CD14-positive monocyte (primary cell): ENCODE measurements around the gene CHRNA1. TPM values are rescaled to one million over a fixed set of nuclear protein-coding genes. Genes with fewer than 3 reads are reported as not detected.
A peak's percentile ranks its signal among the peaks of the same experiment; 100 is the strongest.

Experiments
- DNase-seq, 3 donors: peaks; one replicate each; pipeline ENCODE4 v3.0.0-alpha.2; 2011 to 2022
- H2AFZ ChIP-seq: 2 replicates; pipeline ENCODE4 v1.6.0; 2012; ENCODE audit warnings: mild to moderate bottlenecking, low read depth, low read length, inconsistent platforms; ENCODE audit not compliant: insufficient read depth, poor library complexity, severe bottlenecking
- H3K27ac ChIP-seq, 2 donors: 1 replicate in 1 of 2; 2 replicates in 1 of 2; pipeline ENCODE4 v1.5.1; 2012 to 2013; ENCODE audit warnings: low read length in 2 of 2, control low read depth in 1 of 2, inconsistent platforms in 1 of 2, low read depth in 1 of 2, mild to moderate bottlenecking in 1 of 2
- H3K27me3 ChIP-seq, 2 donors: one replicate each; pipeline versions ENCODE4 v1.6.0 to v1.6.1; 2011 to 2013; ENCODE audit warnings: low read length in 2 of 2; ENCODE audit not compliant: control insufficient read depth in 2 of 2, insufficient read depth in 2 of 2
- H3K36me3 ChIP-seq, 2 donors: replicated peaks in 1 of 2; 1 replicate in 1 of 2; 2 replicates in 1 of 2; pipeline versions ENCODE4 v1.5.1 to v1.6.1; 2012 to 2013; ENCODE audit warnings: low read length in 2 of 2, control low read depth in 1 of 2, inconsistent platforms in 1 of 2, mild to moderate bottlenecking in 1 of 2; ENCODE audit not compliant: insufficient read depth in 2 of 2, control insufficient read depth in 1 of 2
- H3K4me1 ChIP-seq, 2 donors: 1 replicate in 1 of 2; 2 replicates in 1 of 2; pipeline versions ENCODE4 v1.5.1 to v1.6.1; 2012 to 2013; ENCODE audit warnings: low read length in 2 of 2, control low read depth in 1 of 2, inconsistent platforms in 1 of 2, mild to moderate bottlenecking in 1 of 2, moderate library complexity in 1 of 2; ENCODE audit not compliant: insufficient read depth in 2 of 2, control insufficient read depth in 1 of 2
- H3K4me2 ChIP-seq: replicated peaks from 2 replicates; pipeline ENCODE3; 2012; ENCODE audit warnings: low read length, moderate library complexity, mild to moderate bottlenecking; ENCODE audit not compliant: poor library complexity, severe bottlenecking; ENCODE audit errors: extremely low read depth
- H3K4me3 ChIP-seq, 3 experiments: fragments of 200-600 bp in 1 of 3; sonication (generic) in 1 of 3; replicated peaks in 1 of 3; 1 replicate in 2 of 3; 2 replicates in 1 of 3; pipeline ENCODE4 v1.5.1; 2011 to 2013; ENCODE audit warnings: low read length in 3 of 3, mild to moderate bottlenecking in 3 of 3, control low read depth in 2 of 3, low read depth in 2 of 3, inconsistent platforms in 1 of 3, moderate library complexity in 1 of 3
- H3K79me2 ChIP-seq: 2 replicates; pipeline ENCODE4 v1.6.0; 2012; ENCODE audit warnings: mild to moderate bottlenecking, control low read depth, inconsistent platforms, low read length, moderate library complexity; ENCODE audit not compliant: insufficient read depth
- H3K9ac ChIP-seq: 2 replicates; pipeline ENCODE4 v1.6.0; 2017; ENCODE audit warnings: low read length, mild to moderate bottlenecking; ENCODE audit not compliant: insufficient read depth, poor library complexity, severe bottlenecking
- H3K9me3 ChIP-seq, 2 donors: replicated peaks in 1 of 2; 1 replicate in 1 of 2; 2 replicates in 1 of 2; pipeline versions ENCODE4 v1.5.1 to v1.6.1; 2012 to 2013; ENCODE audit warnings: low read length in 2 of 2, control low read depth in 1 of 2; ENCODE audit not compliant: control insufficient read depth in 1 of 2, insufficient read depth in 1 of 2
- H4K20me1 ChIP-seq: 2 replicates; pipeline ENCODE4 v1.6.0; 2012; ENCODE audit warnings: mild to moderate bottlenecking, low read length, control low read depth, moderate library complexity; ENCODE audit not compliant: insufficient read depth
- H3K27ac Mint-ChIP-seq, 7 donors: one replicate each; pipeline ENCODE4 v1.8.0; 2020; ENCODE audit warnings: mild to moderate bottlenecking in 7 of 7, mixed read lengths in 7 of 7, moderate library complexity in 6 of 7, inconsistent platforms in 2 of 7
- H3K27me3 Mint-ChIP-seq, 3 donors: one replicate each; pipeline ENCODE4 v1.8.0; 2021 to 2022; ENCODE audit warnings: low read depth in 3 of 3, mild to moderate bottlenecking in 3 of 3, mixed read lengths in 3 of 3, moderate library complexity in 3 of 3, inconsistent platforms in 1 of 3
- H3K36me3 Mint-ChIP-seq, 2 donors: one replicate each; pipeline ENCODE4 v1.8.0; 2020; ENCODE audit warnings: mixed read lengths in 2 of 2, inconsistent platforms in 1 of 2, mild to moderate bottlenecking in 1 of 2
- H3K4me1 Mint-ChIP-seq: one replicate; pipeline ENCODE4 v1.8.0; 2020; ENCODE audit warnings: mild to moderate bottlenecking, mixed read lengths
- H3K4me3 Mint-ChIP-seq, 2 donors: one replicate each; pipeline ENCODE4 v1.8.0; 2020; ENCODE audit warnings: mild to moderate bottlenecking in 2 of 2, mixed read lengths in 2 of 2, moderate library complexity in 1 of 2
- H3K9me3 Mint-ChIP-seq, 7 donors: one replicate each; pipeline ENCODE4 v1.8.0; 2020 to 2022; ENCODE audit warnings: mixed read lengths in 7 of 7, mild to moderate bottlenecking in 6 of 7, moderate library complexity in 6 of 7, inconsistent platforms in 2 of 7
- WGBS: methylation state at CpG from one replicate; pipeline ENCODE4 v1.1.5; 2013; ENCODE audit warnings: missing lambda C conversion rate; ENCODE audit not compliant: insufficient coverage; 5-methylcytosine and 5-hydroxymethylcytosine counted together
- intact Hi-C, 2 donors: fragments of 100-400 bp; cut with micrococcal nuclease; formaldehyde crosslinking; loops; one replicate each; pipeline versions ENCODE4 v1.15.0 to v1.15.1; 2023
- polyA plus RNA-seq, 3 donors: library from polyadenylated mRNA; depleted of rRNA in 1 of 3; unstranded in 2 of 3; stranded (reverse) in 1 of 3; fragments of 300-500 nt in 2 of 3; fragments of >200 nt in 1 of 3; fragmentation: Illumina TruSeq in 2 of 3; gene quantifications; 1 replicate in 2 of 3; 2 replicates in 1 of 3; pipeline ENCODE4 v1.2.3, GENCODE V29; 2012 to 2021
- TF ChIP-seq, protein P1 (sequence below): fragments of 200-600 bp; IDR thresholded peaks from one replicate; pipeline ENCODE4 v1.8.0; 2022; ENCODE audit warnings: antibody characterized with exemption, mild to moderate bottlenecking

CHRNA1 gene
- polyA plus RNA-seq, 3 donors = not detected

DNA sequence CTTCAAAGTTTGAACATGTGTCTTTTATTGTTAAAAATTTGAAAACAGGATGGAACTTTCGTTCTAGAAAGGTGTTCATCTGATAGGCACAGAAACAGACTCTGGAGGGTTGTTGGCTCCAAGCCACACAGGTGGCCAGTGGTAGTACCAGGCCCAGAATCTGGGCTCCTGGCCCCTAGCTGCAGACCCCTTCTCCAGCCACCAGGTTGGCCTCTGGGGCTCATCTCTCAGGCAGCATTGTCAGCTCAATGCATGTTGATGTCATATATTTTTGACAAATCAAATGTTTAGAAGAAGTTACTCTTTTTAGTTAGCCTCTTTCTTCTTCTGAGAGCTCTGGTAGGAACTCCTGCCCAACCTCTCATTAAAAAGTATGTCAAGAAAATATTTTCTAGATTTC is 34.5 kb upstream of the CHRNA1 start:
- Mint-ChIP-seq H3K9me3 (no peaks in the 10 kb centered on the region), H3K27ac (no peak overlapping the region), H3K36me3 (no peaks in the 10 kb centered on the region), H3K27me3 (peaks cover 1 to 7% (median 5%) of the 10 kb centered on the region in 3 donors), H3K4me1 (peaks cover 8% of the 10 kb centered on the region), H3K4me3 (no peak overlapping the region)
- intact Hi-C loops = no loop called here
- TF ChIP-seq, protein P1, sequence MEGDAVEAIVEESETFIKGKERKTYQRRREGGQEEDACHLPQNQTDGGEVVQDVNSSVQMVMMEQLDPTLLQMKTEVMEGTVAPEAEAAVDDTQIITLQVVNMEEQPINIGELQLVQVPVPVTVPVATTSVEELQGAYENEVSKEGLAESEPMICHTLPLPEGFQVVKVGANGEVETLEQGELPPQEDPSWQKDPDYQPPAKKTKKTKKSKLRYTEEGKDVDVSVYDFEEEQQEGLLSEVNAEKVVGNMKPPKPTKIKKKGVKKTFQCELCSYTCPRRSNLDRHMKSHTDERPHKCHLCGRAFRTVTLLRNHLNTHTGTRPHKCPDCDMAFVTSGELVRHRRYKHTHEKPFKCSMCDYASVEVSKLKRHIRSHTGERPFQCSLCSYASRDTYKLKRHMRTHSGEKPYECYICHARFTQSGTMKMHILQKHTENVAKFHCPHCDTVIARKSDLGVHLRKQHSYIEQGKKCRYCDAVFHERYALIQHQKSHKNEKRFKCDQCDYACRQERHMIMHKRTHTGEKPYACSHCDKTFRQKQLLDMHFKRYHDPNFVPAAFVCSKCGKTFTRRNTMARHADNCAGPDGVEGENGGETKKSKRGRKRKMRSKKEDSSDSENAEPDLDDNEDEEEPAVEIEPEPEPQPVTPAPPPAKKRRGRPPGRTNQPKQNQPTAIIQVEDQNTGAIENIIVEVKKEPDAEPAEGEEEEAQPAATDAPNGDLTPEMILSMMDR = no peak
- no peaks in the 10 kb centered on the region for H4K20me1 ChIP-seq
- no peak for DNase-seq
- no peak overlapping the region for H3K4me3 ChIP-seq
- H3K4me1 ChIP-seq = no peaks in the 10 kb centered on the region
- WGBS = no CpG with 5 or more reads among the region's 1 CpG
- H3K9me3 ChIP-seq = no peaks in the 10 kb centered on the region
- H3K27me3 ChIP-seq = no peaks in the 10 kb centered on the region
- no peaks in the 10 kb centered on the region for H3K36me3 ChIP-seq
- no peak overlapping the region for H2AFZ ChIP-seq
- no peak overlapping the region for H3K4me2 ChIP-seq
- H3K9ac ChIP-seq = no peak overlapping the region
- H3K79me2 ChIP-seq = no peaks in the 10 kb centered on the region
- no peak overlapping the region for H3K27ac ChIP-seq

- no peak overlapping the region for H3K4me3 ChIP-seq
- Mint-ChIP-seq H3K9me3 (peaks cover 0 to 3% (median 0%) of the 10 kb centered on the region in 7 donors), H3K4me1 (peaks cover 8% of the 10 kb centered on the region), H3K27ac (peak overlapping the region in 1 of 7 donors; percentile 5), H3K27me3 (peaks cover 1 to 7% (median 5%) of the 10 kb centered on the region in 3 donors), H3K36me3 (no peaks in the 10 kb centered on the region), H3K4me3 (no peak overlapping the region)
- no peaks in the 10 kb centered on the region for H3K4me1 ChIP-seq
- H3K27me3 ChIP-seq = no peaks in the 10 kb centered on the region
- H3K36me3 ChIP-seq = no peaks in the 10 kb centered on the region
- H3K9me3 ChIP-seq = no peaks in the 10 kb centered on the region
- H3K79me2 ChIP-seq = no peaks in the 10 kb centered on the region
- WGBS = no CpG with 5 or more reads among the region's 1 CpG
- TF ChIP-seq, protein P1 = no peak
- no peak for DNase-seq
- intact Hi-C loops = no loop called here
- H2AFZ ChIP-seq = no peak overlapping the region
- H3K9ac ChIP-seq = no peak overlapping the region
- H4K20me1 ChIP-seq = no peaks in the 10 kb centered on the region
- H3K4me2 ChIP-seq = no peak overlapping the region
- no peak overlapping the region for H3K27ac ChIP-seq
Observed at GRCh38 chr2:174797781-174798276, 33.6 kb upstream of the CHRNA1 start.
